GM21367 (cell line): ENCODE measurements around the gene KLHL29.
"Not testable (repeated sequence)": the region's sequence is repeated elsewhere in the genome, so short reads cannot be mapped to it uniquely, and the experiment has no call there.

ENCODE experiments used
- ATAC-seq: cut with Tn5 transposase; IDR thresholded peaks from one replicate; pipeline ENCODE4 v1.9.1; 2021; ENCODE audit not compliant: unreplicated experiment

KLHL29 gene

GRCh38 chr2:23734416-23734815, 349.4 kb downstream of the KLHL29 start:
- ATAC-seq: no peak

DNA sequence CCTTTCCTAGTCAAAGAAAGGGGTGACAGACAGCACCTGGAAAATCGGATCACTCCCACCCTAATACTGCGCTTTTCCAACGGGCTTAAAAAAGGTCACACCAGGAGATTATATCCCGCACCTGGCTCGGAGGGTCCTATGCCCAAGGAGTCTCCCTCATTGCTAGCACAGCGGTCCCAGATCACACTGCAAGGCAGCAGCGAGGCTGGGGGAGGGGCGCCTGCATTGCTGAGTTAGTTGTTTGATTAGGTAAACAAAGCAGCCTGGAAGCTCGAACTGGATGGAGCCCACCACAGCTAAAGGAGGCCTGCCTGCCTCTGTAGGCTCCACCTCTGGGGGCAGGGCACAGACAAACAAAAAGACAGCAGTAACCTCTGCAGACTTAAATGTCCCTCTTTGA, 351.8 kb downstream of the KLHL29 start:
- not testable (repeated sequence) for ATAC-seq

DNA sequence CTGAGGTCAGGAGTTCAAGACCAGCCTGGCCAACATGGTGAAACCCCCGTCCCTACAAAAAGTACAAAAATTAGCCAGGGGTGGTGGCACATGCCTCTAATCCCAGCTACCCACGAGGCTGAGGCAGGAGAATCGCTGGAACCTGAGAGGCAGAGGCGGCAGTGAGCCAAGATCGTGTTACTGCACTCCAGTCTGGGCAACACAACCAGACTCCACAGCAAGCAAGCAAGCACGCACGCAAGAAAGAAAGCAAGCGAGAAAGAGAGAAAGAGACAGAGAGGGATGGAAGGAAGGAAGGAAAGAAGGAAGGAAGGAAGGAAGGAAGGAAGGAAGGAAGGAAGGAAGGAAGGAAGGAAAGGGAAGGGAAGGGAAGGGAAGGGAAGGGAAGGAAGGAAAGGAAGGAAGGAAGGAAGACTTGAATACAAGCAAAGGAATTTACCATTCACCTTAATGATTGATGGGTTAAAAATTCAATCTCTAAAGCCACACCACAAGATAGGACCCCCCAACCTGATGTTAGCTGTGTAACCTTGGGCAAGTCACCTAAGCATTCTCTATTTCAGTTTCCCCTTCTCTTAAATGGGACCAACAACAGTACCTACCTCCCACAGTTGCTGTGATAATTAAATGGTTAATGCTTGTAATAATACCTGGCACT, 360.2 kb downstream of the KLHL29 start:
- ATAC-seq: no peak

- no peak for ATAC-seq
Measured at GRCh38 chr2:23745726-23746105, 360.7 kb downstream of the KLHL29 start.

DNA sequence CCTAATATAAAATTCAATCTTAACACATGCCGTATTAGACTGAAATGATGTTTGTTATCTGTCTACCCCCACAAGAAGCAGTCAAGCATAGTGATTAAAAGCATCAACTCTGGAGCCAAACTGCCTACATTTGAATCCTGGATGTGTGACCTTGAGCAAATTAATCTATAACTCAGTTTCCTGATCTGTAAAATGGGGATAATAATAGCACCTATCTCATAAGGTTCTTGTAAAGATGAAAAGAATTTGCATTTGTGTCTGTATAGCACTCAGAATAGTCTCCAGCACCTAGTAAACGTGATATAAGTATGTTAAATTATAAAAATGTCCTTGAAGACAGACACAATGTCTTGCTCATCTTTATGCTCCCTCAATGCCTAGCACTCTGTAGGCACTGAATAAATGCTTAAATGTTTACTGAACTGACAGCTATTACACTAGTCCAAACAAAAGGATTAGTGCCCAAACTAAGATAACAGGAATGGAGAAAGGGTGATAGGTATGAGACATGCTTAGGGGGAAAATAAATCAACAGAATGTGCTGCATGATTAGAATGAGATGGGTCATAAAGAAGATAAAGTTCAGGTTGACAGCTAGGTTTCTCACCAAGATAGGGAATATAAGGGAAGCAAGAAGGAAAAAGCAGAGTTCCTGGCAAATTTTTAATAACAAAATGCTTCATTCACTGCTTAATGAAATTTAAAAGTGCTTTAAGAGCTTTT, 361.3 kb downstream of the KLHL29 start:
- no peak for ATAC-seq

DNA sequence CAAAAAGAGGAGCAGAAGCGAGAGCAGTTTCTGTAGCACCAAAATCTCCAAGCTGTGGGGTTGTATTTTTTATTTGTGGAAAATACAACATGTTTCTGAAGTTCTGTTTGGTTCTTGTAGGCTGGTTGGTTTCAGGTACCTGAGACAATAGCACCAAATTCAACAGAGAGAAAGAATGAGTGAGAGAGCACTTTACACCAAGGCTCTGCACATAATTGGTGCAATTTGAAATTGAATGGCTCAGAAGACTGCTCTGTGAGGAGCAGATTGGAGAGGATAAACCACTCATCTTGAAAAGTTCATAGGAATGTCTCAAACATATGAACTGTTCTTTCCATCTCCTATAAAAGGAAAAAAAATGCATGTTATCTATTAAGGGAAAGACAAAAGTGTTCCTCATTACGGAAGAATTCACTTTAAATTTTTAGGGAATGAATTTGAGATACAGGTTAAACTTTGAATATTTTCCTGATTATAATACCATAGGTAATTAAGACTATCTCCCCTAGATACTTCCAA, 366.8 kb downstream of the KLHL29 start:
- ATAC-seq: no peak

DNA sequence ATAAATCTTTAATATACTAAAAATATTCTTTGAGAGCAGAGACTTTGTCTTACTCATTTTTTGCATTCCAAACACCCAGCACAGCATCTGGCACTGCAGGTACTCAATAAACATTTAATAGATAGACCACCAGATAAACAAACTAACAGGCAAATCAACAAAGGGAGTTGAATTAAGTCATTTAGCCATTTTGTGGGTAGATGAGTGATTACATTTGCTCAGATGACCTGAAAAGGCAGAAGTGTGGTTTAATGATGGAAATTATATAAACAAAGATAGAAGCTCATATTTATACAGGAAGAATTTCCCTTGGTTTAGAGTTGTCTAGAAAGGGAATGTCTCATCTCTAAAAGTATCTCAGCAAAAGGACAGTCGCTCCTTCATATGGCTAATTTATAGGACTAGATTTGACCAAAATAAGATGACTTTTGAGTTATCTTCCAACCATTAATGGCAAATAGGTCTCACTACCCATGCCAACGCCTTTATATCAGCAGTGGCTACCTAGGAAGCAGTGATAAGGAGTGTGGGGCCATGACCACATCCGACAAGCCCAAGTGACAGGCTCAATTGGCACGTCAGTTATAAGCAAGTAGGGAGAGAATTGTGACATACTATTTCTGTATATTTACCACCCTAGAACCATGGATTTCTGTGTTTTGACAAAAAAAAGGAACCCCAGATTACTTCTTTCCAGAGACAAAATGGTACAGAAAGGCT, 368.5 kb downstream of the KLHL29 start:
- no peak for ATAC-seq

DNA sequence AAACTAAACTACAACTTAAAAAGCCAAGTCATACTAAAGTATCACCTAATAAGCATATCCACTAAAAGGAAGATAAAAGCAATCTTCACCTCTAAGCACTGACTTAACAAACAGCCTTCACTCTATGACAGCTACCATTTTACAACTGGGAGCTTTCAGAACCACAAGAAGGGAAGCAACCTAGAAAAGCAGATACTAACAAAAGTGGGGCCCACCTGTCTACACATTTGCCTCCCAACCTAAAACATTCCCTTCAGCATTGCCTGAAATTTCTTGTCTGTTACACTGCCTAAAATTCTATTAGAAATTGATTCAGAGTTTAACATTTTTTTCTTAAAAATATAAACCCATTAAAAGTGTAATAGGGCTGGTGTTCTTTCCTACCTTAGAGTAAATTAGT, 370.0 kb downstream of the KLHL29 start:
- ATAC-seq: no peak

DNA sequence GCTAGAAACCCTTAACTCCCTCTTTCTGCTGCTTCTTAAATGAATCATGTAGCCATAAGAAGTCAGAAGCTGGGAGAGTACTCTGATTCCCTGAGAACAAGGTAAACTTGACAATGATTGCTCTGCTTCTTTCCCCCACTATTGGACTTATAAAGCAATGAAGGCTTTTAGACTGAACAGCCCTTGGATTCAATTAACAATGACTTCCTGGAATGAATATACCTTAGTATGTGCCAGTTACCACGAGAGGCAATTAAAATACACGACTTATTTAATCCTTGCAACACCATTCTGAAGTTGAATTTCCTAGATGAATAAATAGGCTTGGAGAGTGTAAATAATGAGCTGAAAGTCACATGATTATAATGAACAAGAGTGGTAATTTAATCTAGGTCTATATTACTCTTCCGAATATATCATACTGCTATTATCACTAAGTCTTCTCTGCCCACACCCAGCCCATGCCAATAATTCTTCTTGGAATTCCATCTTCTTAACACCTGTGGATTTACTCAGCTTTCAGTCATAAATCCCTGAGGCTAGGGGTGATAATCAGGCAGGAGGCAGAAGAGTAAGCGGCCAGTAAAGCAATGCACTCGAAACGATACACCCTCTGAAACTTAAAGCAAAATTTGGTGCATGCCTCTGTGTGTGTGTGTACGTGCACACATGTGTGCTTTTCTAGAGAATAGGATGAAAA, 371.8 kb downstream of the KLHL29 start:
- ATAC-seq: no peak

DNA sequence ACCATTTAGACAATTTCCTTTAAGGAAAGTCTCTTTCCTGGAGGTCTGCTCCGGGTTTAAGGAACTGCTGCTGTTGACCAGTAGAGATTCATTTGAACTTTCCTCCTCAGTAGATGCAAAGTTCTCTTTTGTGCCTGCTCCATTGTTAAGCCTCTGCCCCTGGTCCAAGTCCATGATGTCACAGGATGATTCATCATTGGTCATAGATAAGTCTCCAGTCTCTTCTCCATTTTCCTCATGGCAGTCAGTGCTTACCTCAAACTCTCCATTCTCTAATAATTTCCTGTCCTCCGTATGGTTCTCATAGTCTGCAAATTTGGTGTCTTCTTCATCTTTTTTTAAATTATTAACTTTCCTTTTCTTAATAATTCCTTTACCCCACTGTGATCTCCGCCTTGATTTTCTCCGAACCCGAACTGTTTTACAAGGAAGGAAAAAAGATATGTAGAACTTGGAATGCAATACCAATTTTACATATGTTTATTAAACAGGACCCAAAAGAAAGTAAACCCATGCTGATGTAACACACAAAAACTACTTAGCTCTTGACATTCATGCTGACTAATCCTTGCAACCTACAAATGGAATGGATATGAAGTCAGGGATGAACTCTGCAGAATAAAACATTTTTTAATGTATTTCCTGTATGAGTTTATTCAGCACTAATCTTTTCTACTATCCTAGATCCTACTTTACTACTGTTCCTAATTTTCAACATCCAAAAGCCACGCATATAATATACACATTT, 372.9 kb downstream of the KLHL29 start:
- no peak for ATAC-seq
